ENCODE data around the gene CHFR.

CHFR gene

DNA sequence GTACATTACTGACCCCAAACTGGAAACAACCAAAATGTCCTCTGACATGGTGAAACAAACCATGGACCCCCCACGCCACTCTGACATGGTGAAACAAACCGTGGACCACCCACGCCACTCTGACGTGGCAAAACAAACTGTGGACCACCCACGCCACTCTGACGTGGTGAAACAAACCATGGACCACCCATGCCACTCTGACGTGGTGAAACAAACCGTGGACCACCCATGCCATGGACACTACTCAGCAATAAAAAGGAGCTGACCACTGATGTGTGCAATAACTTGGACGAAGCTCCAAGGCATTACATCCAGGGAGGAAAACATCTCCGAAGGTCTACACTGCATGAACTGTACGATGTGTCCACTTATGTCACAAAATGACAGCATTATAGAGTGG is 55.6 kb downstream of the CHFR start:
- Histone ChIP-seq H3K4me3 (ENCODE audit: low read length) (no peak overlapping the region), H3K36me3 (ENCODE audit: control insufficient read depth, insufficient read depth, low read length) (no peaks in the 10 kb centered on the region), H3K27ac (ENCODE audit: low read length) (no peak overlapping the region), H3K27me3 (ENCODE audit: control insufficient read depth, insufficient read depth, low read length) (no peaks in the 10 kb centered on the region; the same call in 1 of the 2 replicates), H3K9me3 (ENCODE audit: control insufficient read depth, insufficient read depth, low read length) (no peaks in the 10 kb centered on the region), H3K4me1 (ENCODE audit: control insufficient read depth, insufficient read depth, low read length) (no peaks in the 10 kb centered on the region)
- no CpG with 5 or more reads among the region's 11 CpGs for WGBS (ENCODE audit: insufficient coverage, insufficient read length)
- DNase-seq (ENCODE audit: low read depth, low spot score): no peak

DNA sequence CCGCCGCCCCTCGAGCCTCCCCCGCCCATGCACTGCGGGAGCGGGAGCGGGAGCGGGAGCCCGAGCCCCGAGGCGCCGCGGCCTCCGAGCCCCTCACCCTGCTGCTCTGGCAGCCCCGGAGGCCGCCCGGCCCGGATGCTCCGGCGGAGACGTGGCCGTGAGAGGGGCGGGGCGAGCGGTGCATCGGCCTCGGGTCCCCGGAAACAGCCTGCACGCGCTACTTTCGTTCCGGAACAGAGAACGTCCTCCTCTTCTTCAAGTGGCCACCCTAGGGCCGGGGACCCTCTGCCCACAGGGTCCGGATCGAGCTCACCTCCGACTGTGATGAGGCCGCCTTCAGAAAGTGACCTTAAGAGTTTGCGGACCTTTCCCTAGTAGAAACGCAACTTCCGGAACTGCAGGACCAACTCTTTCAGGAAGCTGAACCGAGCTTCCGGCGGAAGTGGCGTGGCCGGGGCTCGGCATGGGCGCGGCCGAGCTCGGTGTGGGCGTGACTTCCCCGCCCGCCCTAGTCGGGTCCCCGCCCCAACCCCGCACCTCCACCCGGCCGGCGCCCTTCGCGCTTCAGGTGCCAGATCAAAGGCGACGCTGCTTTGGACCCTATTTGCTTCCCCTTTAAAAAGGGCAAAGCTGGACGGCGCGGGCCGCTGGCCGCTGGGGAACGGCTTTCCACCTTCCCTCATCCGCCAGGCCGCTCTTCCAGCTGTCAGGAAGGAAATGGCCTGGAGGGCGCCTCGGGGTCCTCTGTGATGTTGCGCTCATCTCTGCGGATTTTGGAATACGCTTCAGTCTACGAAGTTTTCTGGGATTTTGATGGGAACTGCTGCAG is 58.5 kb downstream of the CHFR start, which contains the start of gene GOLGA3:
GOLGA3 (minus strand) TSS at position 164 of the 829 bp plus-strand sequence. CDS start 6,741 bp downstream, outside the sequence.
- H3K27ac ChIP-seq (ENCODE audit: low read length): no peak within 1 kb of the TSS
- no peaks in the 10 kb centered on the region; the same call in 1 of the 2 replicates for H3K27me3 ChIP-seq (ENCODE audit: control insufficient read depth, insufficient read depth, low read length)
- no peaks in the 10 kb centered on the region for H3K9me3 ChIP-seq (ENCODE audit: control insufficient read depth, insufficient read depth, low read length)
- no peaks in the 10 kb centered on the region for H3K4me1 ChIP-seq (ENCODE audit: control insufficient read depth, insufficient read depth, low read length)
- peaks cover 3% of the 10 kb centered on the region for H3K36me3 ChIP-seq (ENCODE audit: control insufficient read depth, insufficient read depth, low read length)
- WGBS (ENCODE audit: insufficient coverage, insufficient read length): no CpG with 5 or more reads among the region's 78 CpGs
- peak within 1 kb of the TSS; percentile 84 for H3K4me3 ChIP-seq (ENCODE audit: low read length)
- DNase-seq (ENCODE audit: low read depth, low spot score): peak; percentile 84

DNA sequence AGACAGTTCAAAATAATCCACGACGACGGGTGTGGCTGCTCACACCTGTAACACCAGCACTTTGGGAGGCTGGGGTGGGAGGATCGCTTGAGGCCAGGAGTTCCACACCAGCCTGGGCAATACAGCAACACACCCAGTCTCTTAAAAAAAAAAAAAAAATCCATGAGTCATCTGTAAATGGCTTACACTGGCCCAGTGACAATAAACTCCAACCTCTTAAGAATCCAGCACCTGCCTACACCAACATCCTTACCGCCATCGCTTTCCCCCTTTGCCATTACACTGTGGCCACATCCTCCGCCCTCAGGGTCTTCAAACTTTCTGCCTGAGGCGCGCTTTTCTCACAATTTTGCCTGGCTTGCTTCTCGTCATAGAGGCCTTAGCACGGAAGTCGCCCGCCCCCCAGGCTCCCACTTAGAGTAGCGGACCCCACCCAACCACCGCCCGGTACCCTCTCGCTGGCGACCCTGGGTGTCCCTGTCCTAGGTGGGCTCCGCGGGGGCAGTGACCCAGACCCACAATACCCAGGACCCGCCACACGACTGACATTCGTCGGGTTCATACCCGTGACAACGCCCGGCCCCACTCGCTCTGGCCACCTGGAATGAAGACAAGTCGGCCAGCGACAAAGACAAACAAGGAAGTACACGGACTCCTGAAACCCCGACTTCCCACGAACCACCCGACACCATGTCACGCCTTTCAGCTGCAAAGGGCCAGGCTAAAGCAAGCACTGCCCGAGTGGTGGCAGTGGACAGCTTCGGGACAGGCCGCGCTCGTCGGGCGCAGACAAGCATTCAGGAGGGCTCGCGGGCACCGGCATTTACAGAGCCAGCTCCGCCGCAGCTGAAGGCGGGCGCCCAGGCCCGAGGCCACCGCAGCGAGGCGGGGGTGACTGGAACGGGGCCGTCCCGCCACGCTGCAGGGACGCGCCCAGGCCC is 59.4 kb downstream of the CHFR start:
- no peak for DNase-seq (ENCODE audit: low read depth, low spot score)
- Histone ChIP-seq H3K36me3 (ENCODE audit: control insufficient read depth, insufficient read depth, low read length) (peaks cover 3% of the 10 kb centered on the region), H3K4me1 (ENCODE audit: control insufficient read depth, insufficient read depth, low read length) (no peaks in the 10 kb centered on the region)

DNA sequence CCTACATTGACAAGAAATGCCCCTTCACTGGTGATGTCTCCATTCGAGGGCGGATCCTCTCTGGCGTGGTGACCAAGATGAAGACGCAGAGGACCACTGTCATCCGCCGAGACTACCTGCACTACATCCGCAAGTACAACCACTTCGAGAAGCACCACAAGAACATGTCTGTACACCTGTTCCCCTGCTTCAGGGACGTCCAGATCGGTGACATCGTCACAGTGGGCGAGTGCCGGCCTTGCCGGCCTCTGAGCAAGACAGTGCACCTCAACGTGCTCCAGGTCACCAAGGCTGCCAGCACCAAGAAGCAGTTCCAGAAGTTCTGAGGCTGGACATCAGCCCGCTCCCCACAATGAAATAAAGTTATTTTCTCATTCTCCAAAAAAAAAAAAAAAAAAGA is 61.5 kb downstream of the CHFR start:
- H3K4me3 ChIP-seq (ENCODE audit: low read length): no peak overlapping the region
- H3K4me1 ChIP-seq (ENCODE audit: control insufficient read depth, insufficient read depth, low read length): no peaks in the 10 kb centered on the region
- no peak overlapping the region for H3K27ac ChIP-seq (ENCODE audit: low read length)
- no peak for DNase-seq (ENCODE audit: low read depth, low spot score)
- WGBS (ENCODE audit: insufficient coverage, insufficient read length): no CpG with 5 or more reads among the region's 16 CpGs
- H3K27me3 ChIP-seq (ENCODE audit: control insufficient read depth, insufficient read depth, low read length): no peaks in the 10 kb centered on the region; the same call in 1 of the 2 replicates
- H3K36me3 ChIP-seq (ENCODE audit: control insufficient read depth, insufficient read depth, low read length): peaks cover 3% of the 10 kb centered on the region
- no peaks in the 10 kb centered on the region for H3K9me3 ChIP-seq (ENCODE audit: control insufficient read depth, insufficient read depth, low read length)

More for the DNA sequence above, 59.4 kb downstream of the CHFR start:
- Histone ChIP-seq H3K4me3 (ENCODE audit: low read length) (peak overlapping the region; percentile 84), H3K27me3 (ENCODE audit: control insufficient read depth, insufficient read depth, low read length) (no peaks in the 10 kb centered on the region; the same call in 1 of the 2 replicates), H3K27ac (ENCODE audit: low read length) (no peak overlapping the region), H3K9me3 (ENCODE audit: control insufficient read depth, insufficient read depth, low read length) (no peaks in the 10 kb centered on the region)
- WGBS (ENCODE audit: insufficient coverage, insufficient read length): no CpG with 5 or more reads among the region's 59 CpGs

DNA sequence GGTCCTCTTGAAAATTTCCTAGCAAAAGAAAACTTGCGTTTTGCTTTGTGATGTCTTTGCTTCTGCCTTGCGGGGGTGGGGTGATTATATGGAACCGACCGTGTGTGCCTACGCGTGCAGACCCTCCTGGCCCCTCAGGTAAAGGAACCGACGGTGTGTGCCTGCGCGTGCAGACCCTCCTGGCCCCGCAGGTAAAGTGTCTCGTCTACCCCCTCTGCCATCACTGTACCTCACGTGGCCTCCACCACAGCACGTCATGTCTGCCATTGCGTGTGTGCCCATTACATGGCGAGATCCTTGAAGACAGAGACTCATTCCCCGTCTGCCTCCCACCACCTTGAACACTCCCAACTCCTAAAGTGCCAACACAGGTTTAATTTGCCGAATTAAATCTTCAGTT is 62.3 kb downstream of the CHFR start:
- peaks cover 3% of the 10 kb centered on the region for H3K36me3 ChIP-seq (ENCODE audit: control insufficient read depth, insufficient read depth, low read length)
- no peaks in the 10 kb centered on the region for H3K4me1 ChIP-seq (ENCODE audit: control insufficient read depth, insufficient read depth, low read length)
- no peaks in the 10 kb centered on the region; the same call in 1 of the 2 replicates for H3K27me3 ChIP-seq (ENCODE audit: control insufficient read depth, insufficient read depth, low read length)
- no peak for DNase-seq (ENCODE audit: low read depth, low spot score)
- H3K9me3 ChIP-seq (ENCODE audit: control insufficient read depth, insufficient read depth, low read length): no peaks in the 10 kb centered on the region
- H3K4me3 ChIP-seq (ENCODE audit: low read length): no peak overlapping the region
- WGBS (ENCODE audit: insufficient coverage, insufficient read length): no CpG with 5 or more reads among the region's 18 CpGs
- H3K27ac ChIP-seq (ENCODE audit: low read length): no peak overlapping the region

DNA sequence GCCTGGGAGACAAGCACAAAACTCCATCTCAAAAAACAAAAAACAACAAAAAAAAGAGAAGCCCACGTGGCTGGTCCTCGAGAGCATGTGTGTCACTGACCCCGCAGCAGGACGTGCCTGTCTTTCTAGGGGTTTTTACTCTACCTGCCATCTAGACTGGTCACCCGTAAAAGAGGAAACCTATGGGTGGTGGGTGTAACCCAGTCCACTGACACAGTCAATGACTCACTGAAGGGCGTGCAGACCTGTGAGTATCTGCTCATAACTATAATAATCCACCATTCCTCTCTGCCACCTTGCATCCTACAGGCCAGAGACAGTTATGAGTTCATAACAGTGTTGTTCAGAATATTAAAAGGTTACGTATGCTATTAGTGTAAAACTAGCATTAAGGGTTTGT is 63.4 kb downstream of the CHFR start:
- H3K9me3 ChIP-seq (ENCODE audit: control insufficient read depth, insufficient read depth, low read length): no peaks in the 10 kb centered on the region
- no peak for DNase-seq (ENCODE audit: low read depth, low spot score)
- H3K4me1 ChIP-seq (ENCODE audit: control insufficient read depth, insufficient read depth, low read length): no peaks in the 10 kb centered on the region
- H3K4me3 ChIP-seq (ENCODE audit: low read length): no peak overlapping the region
- H3K27ac ChIP-seq (ENCODE audit: low read length): no peak overlapping the region
- H3K27me3 ChIP-seq (ENCODE audit: control insufficient read depth, insufficient read depth, low read length): no peaks in the 10 kb centered on the region; the same call in 1 of the 2 replicates
- H3K36me3 ChIP-seq (ENCODE audit: control insufficient read depth, insufficient read depth, low read length): peaks cover 3% of the 10 kb centered on the region
- WGBS (ENCODE audit: insufficient coverage, insufficient read length): no CpG with 5 or more reads among the region's 7 CpGs

DNA sequence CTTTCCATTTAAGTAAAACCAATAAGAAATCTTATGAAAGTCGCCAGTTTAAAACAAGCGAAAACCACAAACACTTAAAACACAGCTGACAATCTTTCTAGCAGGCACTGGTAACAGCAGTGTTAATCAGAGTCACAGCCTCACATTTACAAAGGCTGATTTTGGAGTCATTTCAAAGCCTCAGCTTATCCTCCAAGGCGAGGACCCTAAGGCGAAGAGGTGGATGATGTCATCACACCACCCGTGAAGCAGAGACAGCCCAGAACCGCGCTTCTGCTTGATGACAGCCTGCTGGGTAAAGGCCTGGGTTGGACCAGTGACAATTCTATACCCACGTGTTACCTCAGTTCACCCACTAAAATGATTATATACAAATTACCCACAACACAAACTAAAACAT is 68.8 kb downstream of the CHFR start:
- Histone ChIP-seq H3K27me3 (ENCODE audit: control insufficient read depth, insufficient read depth, low read length) (no peaks in the 10 kb centered on the region), H3K27ac (ENCODE audit: low read length) (no peak overlapping the region), H3K36me3 (ENCODE audit: control insufficient read depth, insufficient read depth, low read length) (peaks cover 17% of the 10 kb centered on the region), H3K4me3 (ENCODE audit: low read length) (no peak overlapping the region), H3K9me3 (ENCODE audit: control insufficient read depth, insufficient read depth, low read length) (no peaks in the 10 kb centered on the region), H3K4me1 (ENCODE audit: control insufficient read depth, insufficient read depth, low read length) (no peaks in the 10 kb centered on the region)
- no peak for DNase-seq (ENCODE audit: low read depth, low spot score)
- 100% methylated on average over 1 of the region's 8 CpGs for WGBS (ENCODE audit: insufficient coverage, insufficient read length)

DNA sequence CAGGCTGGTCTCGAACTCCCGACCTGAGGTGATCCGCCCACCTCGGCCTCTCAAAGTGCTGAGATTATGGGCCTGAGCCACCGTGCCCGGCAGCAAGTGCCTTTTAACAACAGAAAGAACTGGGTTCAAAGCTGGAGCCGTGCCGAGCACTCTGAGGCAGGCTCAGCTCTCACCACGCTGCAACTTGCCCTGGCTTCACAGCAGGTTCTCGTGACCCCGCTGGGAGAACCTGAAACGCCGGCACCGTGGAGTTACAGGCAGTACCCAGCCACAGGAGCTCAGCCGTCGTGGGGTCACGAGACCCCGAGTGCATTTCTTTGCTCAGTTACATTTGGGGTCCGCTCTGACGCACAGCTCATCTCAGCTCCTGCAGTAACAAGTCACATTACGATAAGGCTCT is 73.2 kb downstream of the CHFR start:
- Histone ChIP-seq H3K9me3 (ENCODE audit: control insufficient read depth, insufficient read depth, low read length) (no peaks in the 10 kb centered on the region), H3K27ac (ENCODE audit: low read length) (no peak overlapping the region), H3K4me3 (ENCODE audit: low read length) (no peak overlapping the region), H3K4me1 (ENCODE audit: control insufficient read depth, insufficient read depth, low read length) (no peaks in the 10 kb centered on the region), H3K27me3 (ENCODE audit: control insufficient read depth, insufficient read depth, low read length) (no peaks in the 10 kb centered on the region), H3K36me3 (ENCODE audit: control insufficient read depth, insufficient read depth, low read length) (peaks cover 17% of the 10 kb centered on the region)
- DNase-seq (ENCODE audit: low read depth, low spot score): no peak
- no CpG with 5 or more reads among the region's 21 CpGs for WGBS (ENCODE audit: insufficient coverage, insufficient read length)

DNA sequence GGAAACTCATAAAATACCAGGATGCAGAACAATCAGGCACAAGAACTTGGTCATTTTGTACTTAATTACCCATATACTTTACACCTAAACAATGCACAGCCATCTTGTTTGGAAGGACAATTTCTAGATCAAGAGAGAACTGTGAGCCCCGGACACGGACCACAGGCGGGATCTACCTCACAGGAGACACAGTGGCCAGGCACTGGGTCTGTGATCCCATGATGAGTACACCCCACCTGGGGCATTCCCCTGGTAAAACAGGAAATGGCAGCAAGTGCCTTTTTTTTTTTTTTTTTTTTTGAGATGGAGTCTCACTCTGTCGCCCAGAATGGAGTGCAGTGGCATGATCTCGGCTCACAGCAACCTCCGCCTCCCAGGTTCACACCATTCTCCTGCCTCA is 74.0 kb downstream of the CHFR start:
- Histone ChIP-seq H3K4me1 (ENCODE audit: control insufficient read depth, insufficient read depth, low read length) (no peaks in the 10 kb centered on the region), H3K27ac (ENCODE audit: low read length) (no peak overlapping the region), H3K27me3 (ENCODE audit: control insufficient read depth, insufficient read depth, low read length) (no peaks in the 10 kb centered on the region), H3K36me3 (ENCODE audit: control insufficient read depth, insufficient read depth, low read length) (peaks cover 14% of the 10 kb centered on the region), H3K4me3 (ENCODE audit: low read length) (no peak overlapping the region), H3K9me3 (ENCODE audit: control insufficient read depth, insufficient read depth, low read length) (no peaks in the 10 kb centered on the region)
- WGBS (ENCODE audit: insufficient coverage, insufficient read length): no CpG with 5 or more reads among the region's 6 CpGs
- no peak for DNase-seq (ENCODE audit: low read depth, low spot score)

DNA sequence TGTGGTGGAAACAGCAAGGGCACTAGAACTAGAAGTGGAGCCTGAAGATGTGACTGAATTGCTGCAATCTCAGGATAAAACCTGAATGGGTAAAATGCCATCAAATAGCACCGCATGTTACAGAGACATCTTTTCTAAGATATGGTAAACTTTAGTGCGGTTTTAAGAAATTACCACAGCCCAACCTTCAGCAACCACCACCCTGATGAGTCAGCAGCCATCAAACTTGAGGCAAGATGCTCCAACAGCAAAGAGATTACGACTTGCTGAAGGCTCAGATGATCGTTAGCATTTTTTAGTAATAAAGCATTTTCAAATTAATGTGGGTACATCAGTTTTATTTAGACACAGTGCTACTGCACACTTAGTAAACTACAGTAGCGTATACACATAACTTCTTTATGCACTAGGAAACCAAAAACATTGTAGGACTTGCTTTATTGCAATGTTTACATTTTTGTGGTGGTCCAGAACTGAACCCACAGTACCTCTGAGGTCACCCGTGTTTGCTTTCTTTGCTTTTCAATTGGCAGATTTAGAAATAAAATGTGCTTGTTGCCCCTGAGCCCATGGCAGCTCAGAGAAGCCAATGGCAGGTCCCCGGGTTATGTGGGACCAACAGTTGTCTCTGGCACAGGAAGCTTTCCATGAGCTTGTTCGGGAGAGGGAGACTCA is 74.6 kb downstream of the CHFR start:
- no peaks in the 10 kb centered on the region for H3K27me3 ChIP-seq (ENCODE audit: control insufficient read depth, insufficient read depth, low read length)
- H3K27ac ChIP-seq (ENCODE audit: low read length): no peak overlapping the region
- no peaks in the 10 kb centered on the region for H3K9me3 ChIP-seq (ENCODE audit: control insufficient read depth, insufficient read depth, low read length)
- H3K36me3 ChIP-seq (ENCODE audit: control insufficient read depth, insufficient read depth, low read length): peaks cover 17% of the 10 kb centered on the region
- no peaks in the 10 kb centered on the region for H3K4me1 ChIP-seq (ENCODE audit: control insufficient read depth, insufficient read depth, low read length)
- DNase-seq (ENCODE audit: low read depth, low spot score): no peak
- WGBS (ENCODE audit: insufficient coverage, insufficient read length): no CpG with 5 or more reads among the region's 8 CpGs
- H3K4me3 ChIP-seq (ENCODE audit: low read length): no peak overlapping the region
